Loucy (cell line): ENCODE data around the gene COL13A1.

Experiments
- H2AFZ ChIP-seq: fragments of 200-600 bp; sonication (generic); 2 replicates; pipeline ENCODE4 v1.6.0; 2016; ENCODE audit warnings: antibody characterized with exemption, mild to moderate bottlenecking, low read length, moderate library complexity
- H3F3A ChIP-seq: fragments of 200-600 bp; 2 replicates; pipeline ENCODE4 v1.6.0; 2016; ENCODE audit warnings: antibody characterized with exemption, low read depth, mild to moderate bottlenecking
- H3K27me3 ChIP-seq: fragments of 200-600 bp; sonication (generic); 2 replicates; pipeline ENCODE4 v1.6.1; 2014; ENCODE audit warnings: low read length, mild to moderate bottlenecking; ENCODE audit not compliant: insufficient read depth, poor library complexity, severe bottlenecking
- H3K36me3 ChIP-seq: fragments of 200-600 bp; sonication (generic); 2 replicates; pipeline ENCODE4 v1.6.1; 2016; ENCODE audit warnings: low read length; ENCODE audit not compliant: insufficient read depth
- H3K4me1 ChIP-seq: fragments of 200-600 bp; sonication (generic); 2 replicates; pipeline ENCODE4 v1.5.1; 2014; ENCODE audit warnings: low read length, mild to moderate bottlenecking; ENCODE audit not compliant: insufficient read depth, poor library complexity, severe bottlenecking
- H3K4me2 ChIP-seq: fragments of 200-600 bp; sonication (generic); 2 replicates; pipeline ENCODE4 v1.6.0; 2014; ENCODE audit warnings: antibody characterized with exemption, low read length, low read depth, mild to moderate bottlenecking; ENCODE audit not compliant: poor library complexity, severe bottlenecking
- H3K4me3 ChIP-seq: fragments of 200-600 bp; sonication (generic); 2 replicates; pipeline ENCODE4 v1.5.1; 2014; ENCODE audit warnings: low read length, mild to moderate bottlenecking, mixed read lengths; ENCODE audit not compliant: poor library complexity, severe bottlenecking
- H3K79me2 ChIP-seq: fragments of 200-600 bp; sonication (generic); 2 replicates; pipeline ENCODE4 v1.6.1; 2014; ENCODE audit warnings: low read length; ENCODE audit not compliant: insufficient read depth
- H3K9ac ChIP-seq: fragments of 200-600 bp; sonication (generic); 2 replicates; pipeline ENCODE4 v1.6.0; 2014; ENCODE audit warnings: mild to moderate bottlenecking, low read depth, low read length, moderate library complexity; ENCODE audit not compliant: poor library complexity, severe bottlenecking
- H3K9me2 ChIP-seq: fragments of 200-600 bp; sonication (generic); replicated peaks from 2 replicates; pipeline ENCODE4 v1.6.1; 2016; ENCODE audit warnings: low read depth, low read length, mixed read lengths
- H3K9me3 ChIP-seq: fragments of 200-600 bp; sonication (generic); 2 replicates; pipeline ENCODE4 v1.6.1; 2014; ENCODE audit warnings: mild to moderate bottlenecking, antibody characterized with exemption, low read length, low read depth; ENCODE audit not compliant: insufficient read depth
- H4K20me1 ChIP-seq: fragments of 200-600 bp; sonication (generic); 2 replicates; pipeline ENCODE4 v1.6.0; 2014; ENCODE audit warnings: antibody characterized with exemption, low read length, mild to moderate bottlenecking; ENCODE audit not compliant: insufficient read depth, poor library complexity, severe bottlenecking
- EZH2phosphoT487 ChIP-seq: fragments of 200-600 bp; IDR thresholded peaks from 2 replicates; pipeline ENCODE4 v1.6.1; 2018; ENCODE audit warnings: antibody characterized with exemption, mild to moderate bottlenecking, moderate library complexity, borderline replicate concordance
- TF ChIP-seq, protein P1 (sequence below): fragments of 200-600 bp; sonication (generic); conservative IDR thresholded peaks from 2 replicates; pipeline ENCODE4 v1.5.1; 2014; ENCODE audit warnings: mild to moderate bottlenecking, antibody characterized with exemption, low read length

Gene COL13A1

GRCh38 chr10:70007116-70007820, 205.6 kb downstream of the COL13A1 start:
- Histone ChIP-seq H2AFZ (no peak overlapping the region), H3K4me3 (no peak overlapping the region)

More at GRCh38 chr10:70007116-70007820, 205.6 kb downstream of the COL13A1 start:
- no peak for TF ChIP-seq EZH2phosphoT487
- TF ChIP-seq, protein P1, sequence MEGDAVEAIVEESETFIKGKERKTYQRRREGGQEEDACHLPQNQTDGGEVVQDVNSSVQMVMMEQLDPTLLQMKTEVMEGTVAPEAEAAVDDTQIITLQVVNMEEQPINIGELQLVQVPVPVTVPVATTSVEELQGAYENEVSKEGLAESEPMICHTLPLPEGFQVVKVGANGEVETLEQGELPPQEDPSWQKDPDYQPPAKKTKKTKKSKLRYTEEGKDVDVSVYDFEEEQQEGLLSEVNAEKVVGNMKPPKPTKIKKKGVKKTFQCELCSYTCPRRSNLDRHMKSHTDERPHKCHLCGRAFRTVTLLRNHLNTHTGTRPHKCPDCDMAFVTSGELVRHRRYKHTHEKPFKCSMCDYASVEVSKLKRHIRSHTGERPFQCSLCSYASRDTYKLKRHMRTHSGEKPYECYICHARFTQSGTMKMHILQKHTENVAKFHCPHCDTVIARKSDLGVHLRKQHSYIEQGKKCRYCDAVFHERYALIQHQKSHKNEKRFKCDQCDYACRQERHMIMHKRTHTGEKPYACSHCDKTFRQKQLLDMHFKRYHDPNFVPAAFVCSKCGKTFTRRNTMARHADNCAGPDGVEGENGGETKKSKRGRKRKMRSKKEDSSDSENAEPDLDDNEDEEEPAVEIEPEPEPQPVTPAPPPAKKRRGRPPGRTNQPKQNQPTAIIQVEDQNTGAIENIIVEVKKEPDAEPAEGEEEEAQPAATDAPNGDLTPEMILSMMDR, result no peak
- Histone ChIP-seq H4K20me1 (no peaks in the 10 kb centered on the region), H3K27me3 (peaks cover 7% of the 10 kb centered on the region), H3K36me3 (no peaks in the 10 kb centered on the region), H3K9me2 (no peaks in the 10 kb centered on the region), H3K4me2 (no peak overlapping the region), H3K9me3 (no peaks in the 10 kb centered on the region), H3F3A (no peaks in the 10 kb centered on the region), H3K79me2 (no peaks in the 10 kb centered on the region), H3K4me1 (no peaks in the 10 kb centered on the region), H3K9ac (no peak overlapping the region)
